Measurements from ENCODE around the gene CYP2W1.
"Not testable (repeated sequence)": the region's sequence is repeated elsewhere in the genome, so short reads cannot be mapped to it uniquely, and the experiment has no call there.

The CYP2W1 gene

GRCh38 chr7:937856-938484 lies 45.0 kb upstream of the CYP2W1 start:
- TF ChIP-seq CTCF (conservative IDR thresholded peaks at IDR 0.05; ENCODE audit: low read depth, low read length): no peak
- DNase-seq (ENCODE audit: low read depth): no peak
- no peak overlapping the region for H3K4me3 ChIP-seq (ENCODE audit: low read depth, low read length)

GRCh38 chr7:938546-939185 lies 44.3 kb upstream of the CYP2W1 start:
- DNase-seq (ENCODE audit: low read depth): no peak
- H3K4me3 ChIP-seq (ENCODE audit: low read depth, low read length): no peak overlapping the region
- no peak for TF ChIP-seq CTCF (conservative IDR thresholded peaks at IDR 0.05; ENCODE audit: low read depth, low read length)

GRCh38 chr7:939843-940242 lies 43.1 kb upstream of the CYP2W1 start:
- DNase-seq (ENCODE audit: low read depth): no peak
- H3K4me3 ChIP-seq (ENCODE audit: low read depth, low read length): no peak overlapping the region
- no peak for TF ChIP-seq CTCF (conservative IDR thresholded peaks at IDR 0.05; ENCODE audit: low read depth, low read length)

GRCh38 chr7:940599-941408 lies 42.2 kb upstream of the CYP2W1 start:
- no peak for TF ChIP-seq CTCF (conservative IDR thresholded peaks at IDR 0.05; ENCODE audit: low read depth, low read length)
- no peak overlapping the region for H3K4me3 ChIP-seq (ENCODE audit: low read depth, low read length)
- DNase-seq (ENCODE audit: low read depth): no peak

- not testable (repeated sequence) for H3K4me3 ChIP-seq (ENCODE audit: low read depth, low read length); DNase-seq (ENCODE audit: low read depth)
Measured at GRCh38 chr7:943793-944192, 39.2 kb upstream of the CYP2W1 start.

GRCh38 chr7:944744-945143 lies 38.2 kb upstream of the CYP2W1 start:
- no peak for DNase-seq (ENCODE audit: low read depth)
- TF ChIP-seq CTCF (conservative IDR thresholded peaks at IDR 0.05; ENCODE audit: low read depth, low read length): no peak
- no peak overlapping the region for H3K4me3 ChIP-seq (ENCODE audit: low read depth, low read length)

GRCh38 chr7:945147-945555 lies 37.8 kb upstream of the CYP2W1 start:
- no peak for DNase-seq (ENCODE audit: low read depth)
- no peak for TF ChIP-seq CTCF (conservative IDR thresholded peaks at IDR 0.05; ENCODE audit: low read depth, low read length)
- no peak overlapping the region for H3K4me3 ChIP-seq (ENCODE audit: low read depth, low read length)
